Measurements from ENCODE around the gene SOWAHB. TPM values are rescaled to one million over a fixed set of nuclear protein-coding genes. Genes with fewer than 3 reads are reported as not detected.

SOWAHB gene
- total RNA-seq, 4 donors from 2014 or later: 1.9 to 3.3 TPM; not detected in 2

GRCh38 chr4:76854858-76855257, 43.1 kb downstream of the SOWAHB start:
- intact Hi-C loops (cut with DNase I; ENCODE audit: low total_unique reads): no loop called here
- H3K27ac ChIP-seq: no peak overlapping the region
- H3K4me1 ChIP-seq: no peaks in the 10 kb centered on the region
- no peaks in the 10 kb centered on the region for H3K9me3 ChIP-seq
- H3K4me3 ChIP-seq: no peak overlapping the region
- TF ChIP-seq CTCF (IDR thresholded peaks at IDR 0.05): no peak
- TF ChIP-seq POLR2A (IDR thresholded peaks at IDR 0.05): no peak
- H3K27me3 ChIP-seq: no peaks in the 10 kb centered on the region
- no peaks in the 10 kb centered on the region for H3K36me3 ChIP-seq
- DNase-seq: no peak

GRCh38 chr4:76851375-76851774, 46.6 kb downstream of the SOWAHB start:
- Histone ChIP-seq H3K27me3 (no peaks in the 10 kb centered on the region), H3K4me3 (no peak overlapping the region), H3K9me3 (no peaks in the 10 kb centered on the region), H3K36me3 (no peaks in the 10 kb centered on the region), H3K4me1 (no peaks in the 10 kb centered on the region), H3K27ac (no peak overlapping the region)
- intact Hi-C loops (cut with DNase I; ENCODE audit: low total_unique reads): no loop called here
- no peak for TF ChIP-seq CTCF (IDR thresholded peaks at IDR 0.05)
- no peak for TF ChIP-seq POLR2A (IDR thresholded peaks at IDR 0.05)
- DNase-seq: no peak

GRCh38 chr4:76850010-76850441, 47.9 kb downstream of the SOWAHB start:
- intact Hi-C loops (cut with DNase I; ENCODE audit: low total_unique reads): no loop called here
- no peak overlapping the region for H3K4me3 ChIP-seq
- H3K9me3 ChIP-seq: no peaks in the 10 kb centered on the region
- no peaks in the 10 kb centered on the region for H3K4me1 ChIP-seq
- TF ChIP-seq POLR2A (IDR thresholded peaks at IDR 0.05) (no peak), CTCF (IDR thresholded peaks at IDR 0.05) (no peak)
- H3K36me3 ChIP-seq: no peaks in the 10 kb centered on the region
- DNase-seq: peak in 1 of 2 donors; percentile 21
- no peak overlapping the region for H3K27ac ChIP-seq
- no peaks in the 10 kb centered on the region for H3K27me3 ChIP-seq

Other genes with a start within 250 kb of the SOWAHB start
- 100 to 1,000 TPM in 1 of 4 donors, 10 to 100 TPM in 3; 49.4 to 317 (median 88.1) TPM for gene SEPTIN11, start 51.6 kb upstream of the SOWAHB start, total RNA-seq
- 100 to 1,000 TPM; 137 to 471 (median 239) TPM for gene CCNI, start 177.8 kb upstream of the SOWAHB start, total RNA-seq

Measured in uterus (tissue), 4 donors.